Vagina (tissue), 2 donors: Measurements from ENCODE around the gene RGS10. TPM values are rescaled to one million over a fixed set of nuclear protein-coding genes. Genes with fewer than 3 reads are reported as not detected.

Experiments
- DNase-seq, 2 donors: peaks; one replicate each; pipeline ENCODE4 v3.0.0-alpha.2; 2017; ENCODE audit errors: extremely low spot score in 2 of 2
- H3K27ac ChIP-seq: fragments of 200-600 bp; sonication (generic); one replicate; pipeline ENCODE4 v1.5.1; 2019
- H3K27me3 ChIP-seq: fragments of 200-600 bp; sonication (generic); one replicate; pipeline ENCODE4 v1.5.1; 2019
- H3K36me3 ChIP-seq, 2 donors: fragments of 200-600 bp; sonication (generic); one replicate each; pipeline ENCODE4 v1.5.1; 2017 to 2019
- H3K4me1 ChIP-seq: fragments of 200-600 bp; sonication (generic); one replicate; pipeline ENCODE4 v1.5.1; 2019
- H3K4me3 ChIP-seq, 2 donors: fragments of 200-600 bp; sonication (generic); 1 replicate in 1 of 2; 2 replicates in 1 of 2; pipeline ENCODE4 v1.5.1; 2016 to 2019
- H3K9me3 ChIP-seq: fragments of 200-600 bp; sonication (generic); one replicate; pipeline ENCODE4 v1.5.1; 2019
- POLR2A ChIP-seq, 2 donors: fragments of 450-650 bp; IDR thresholded peaks; one replicate each; pipeline ENCODE4 v1.6.1; 2017; ENCODE audit warnings: antibody characterized with exemption in 2 of 2, mild to moderate bottlenecking in 2 of 2, moderate library complexity in 2 of 2
- POLR2AphosphoS5 ChIP-seq, 2 donors: sonication (generic); formaldehyde crosslinking; IDR thresholded peaks; one replicate each; pipeline ENCODE4 v1.9.0; 2017; ENCODE audit warnings: antibody characterized with exemption in 2 of 2, mild to moderate bottlenecking in 2 of 2, low read depth in 1 of 2; ENCODE audit not compliant: insufficient read depth in 1 of 2
- intact Hi-C: fragments of 100-400 bp; cut with DNase I; formaldehyde crosslinking; loops from one replicate; pipeline ENCODE4 v1.15.1; 2023
- total RNA-seq: library from RNA; depleted of rRNA; stranded (reverse); fragments of >200 nt; gene quantifications from one replicate; pipeline ENCODE4 v1.2.3, GENCODE V29; 2016
- TF ChIP-seq, protein P1 (sequence below), 3 experiments: fragments of 450-650 bp in 2 of 3; fragments of 200-600 bp in 1 of 3; sonication (generic) in 1 of 3; IDR thresholded peaks; one replicate each; pipeline ENCODE4 v1.5.1; 2017 to 2019; ENCODE audit warnings: antibody characterized with exemption in 3 of 3, mild to moderate bottlenecking in 2 of 3, moderate library complexity in 2 of 3

The RGS10 gene, protein sequence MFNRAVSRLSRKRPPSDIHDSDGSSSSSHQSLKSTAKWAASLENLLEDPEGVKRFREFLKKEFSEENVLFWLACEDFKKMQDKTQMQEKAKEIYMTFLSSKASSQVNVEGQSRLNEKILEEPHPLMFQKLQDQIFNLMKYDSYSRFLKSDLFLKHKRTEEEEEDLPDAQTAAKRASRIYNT
- 63.6 TPM for total RNA-seq

DNA sequence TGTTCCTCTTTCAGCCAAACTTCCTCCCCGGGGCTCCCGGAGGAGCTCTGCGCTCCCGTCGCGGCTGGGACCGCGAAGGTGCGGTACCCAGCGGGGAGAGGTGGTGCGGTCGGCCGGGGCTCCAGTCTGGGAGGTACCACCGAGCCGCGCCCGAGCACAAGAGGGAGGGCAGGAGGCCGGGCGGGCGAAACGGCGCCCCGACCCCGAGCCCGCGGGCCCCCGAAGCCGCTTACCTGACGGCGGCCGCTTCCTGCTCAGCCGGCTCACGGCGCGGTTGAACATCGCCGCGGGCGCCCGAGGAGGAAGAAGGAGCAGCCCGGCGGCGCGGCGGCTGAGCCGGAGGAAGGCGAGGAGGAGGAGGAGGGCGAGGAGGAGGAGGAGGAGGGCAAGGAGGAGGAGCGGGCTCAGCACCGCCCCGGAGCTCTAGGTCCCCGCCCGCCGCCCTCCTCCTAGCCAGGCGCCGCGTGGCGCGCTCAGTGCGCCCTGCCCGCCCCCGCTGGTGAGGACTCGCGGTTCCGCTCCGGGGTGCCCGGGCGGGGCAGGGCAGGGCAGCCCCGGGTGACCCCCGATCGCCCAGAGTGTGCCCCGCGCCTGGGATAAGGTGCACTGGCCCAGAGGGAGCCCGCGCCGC lies at the start of gene RGS10:
RGS10 (minus strand) TSS at position 363 of the 631 bp plus-strand sequence; CDS start at position 282, 81 bp downstream.
- Histone ChIP-seq H3K36me3 (no peaks in the 10 kb centered on the region), H3K27me3 (no peaks in the 10 kb centered on the region), H3K27ac (peak within 1 kb of the TSS; percentile 87), H3K9me3 (no peaks in the 10 kb centered on the region), H3K4me1 (peaks cover 49% of the 10 kb centered on the region), H3K4me3 (peak within 1 kb of the TSS; percentile 77 to 79)
- TF ChIP-seq, protein P1, sequence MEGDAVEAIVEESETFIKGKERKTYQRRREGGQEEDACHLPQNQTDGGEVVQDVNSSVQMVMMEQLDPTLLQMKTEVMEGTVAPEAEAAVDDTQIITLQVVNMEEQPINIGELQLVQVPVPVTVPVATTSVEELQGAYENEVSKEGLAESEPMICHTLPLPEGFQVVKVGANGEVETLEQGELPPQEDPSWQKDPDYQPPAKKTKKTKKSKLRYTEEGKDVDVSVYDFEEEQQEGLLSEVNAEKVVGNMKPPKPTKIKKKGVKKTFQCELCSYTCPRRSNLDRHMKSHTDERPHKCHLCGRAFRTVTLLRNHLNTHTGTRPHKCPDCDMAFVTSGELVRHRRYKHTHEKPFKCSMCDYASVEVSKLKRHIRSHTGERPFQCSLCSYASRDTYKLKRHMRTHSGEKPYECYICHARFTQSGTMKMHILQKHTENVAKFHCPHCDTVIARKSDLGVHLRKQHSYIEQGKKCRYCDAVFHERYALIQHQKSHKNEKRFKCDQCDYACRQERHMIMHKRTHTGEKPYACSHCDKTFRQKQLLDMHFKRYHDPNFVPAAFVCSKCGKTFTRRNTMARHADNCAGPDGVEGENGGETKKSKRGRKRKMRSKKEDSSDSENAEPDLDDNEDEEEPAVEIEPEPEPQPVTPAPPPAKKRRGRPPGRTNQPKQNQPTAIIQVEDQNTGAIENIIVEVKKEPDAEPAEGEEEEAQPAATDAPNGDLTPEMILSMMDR (IDR thresholded peaks at IDR 0.05) = no peak
- peak in 1 of 2 donors; percentile 79 for TF ChIP-seq POLR2AphosphoS5 (IDR thresholded peaks at IDR 0.05; ENCODE audit: insufficient read depth in 1 of 2, low read depth in 1 of 2)
- TF ChIP-seq POLR2A (IDR thresholded peaks at IDR 0.05) = peak in 1 of 2 donors; percentile 84
- intact Hi-C loops = no loop called here
- DNase-seq = no peak

GRCh38 chr10:119588071-119588470 lies 45.6 kb upstream of the RGS10 start:
- peaks cover 23% of the 10 kb centered on the region for H3K4me1 ChIP-seq
- no peak overlapping the region for H3K27ac ChIP-seq
- intact Hi-C loops = no loop called here
- DNase-seq = no peak
- H3K4me3 ChIP-seq = no peak overlapping the region
- no peaks in the 10 kb centered on the region for H3K9me3 ChIP-seq
- TF ChIP-seq POLR2A (IDR thresholded peaks at IDR 0.05) (no peak), POLR2AphosphoS5 (IDR thresholded peaks at IDR 0.05; ENCODE audit: insufficient read depth in 1 of 2, low read depth in 1 of 2) (no peak)
- TF ChIP-seq, protein P1 (IDR thresholded peaks at IDR 0.05) = no peak
- peaks cover 0 to 33% of the 10 kb centered on the region in 2 donors for H3K36me3 ChIP-seq
- no peaks in the 10 kb centered on the region for H3K27me3 ChIP-seq

- Histone ChIP-seq H3K27me3 (no peaks in the 10 kb centered on the region), H3K27ac (no peak overlapping the region), H3K4me3 (no peak overlapping the region), H3K4me1 (no peaks in the 10 kb centered on the region), H3K9me3 (no peaks in the 10 kb centered on the region), H3K36me3 (peaks cover 6 to 58% of the 10 kb centered on the region in 2 donors)
- no peak for DNase-seq
- intact Hi-C loops = no loop called here
- TF ChIP-seq, protein P1 (IDR thresholded peaks at IDR 0.05) = no peak
- no peak for TF ChIP-seq POLR2A (IDR thresholded peaks at IDR 0.05)
Measured at GRCh38 chr10:119578355-119578754, 35.8 kb upstream of the RGS10 start.

DNA sequence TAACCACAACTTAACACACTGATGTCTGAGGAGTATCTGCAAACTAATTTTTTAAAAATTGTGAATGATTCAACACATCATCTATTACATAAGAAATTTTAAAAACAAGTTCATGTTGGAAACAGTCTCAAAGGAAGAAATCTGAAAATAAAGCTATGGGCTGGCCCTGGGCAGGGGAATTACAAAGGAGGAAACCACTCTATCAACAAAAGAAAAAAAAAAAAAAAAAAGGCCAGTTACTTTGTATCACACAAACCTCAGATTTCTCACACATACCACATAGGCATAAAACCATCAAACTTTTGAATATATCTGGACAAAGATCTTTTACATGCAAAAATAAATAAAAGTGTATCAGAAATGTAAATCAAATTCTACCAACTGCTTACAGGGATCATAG lies 33.5 kb upstream of the RGS10 start:
- TF ChIP-seq POLR2AphosphoS5 (IDR thresholded peaks at IDR 0.05; ENCODE audit: insufficient read depth in 1 of 2, low read depth in 1 of 2) (no peak), POLR2A (IDR thresholded peaks at IDR 0.05) (no peak)
- TF ChIP-seq, protein P1 (IDR thresholded peaks at IDR 0.05) = no peak
- H3K4me1 ChIP-seq = no peaks in the 10 kb centered on the region
- no peaks in the 10 kb centered on the region for H3K9me3 ChIP-seq
- peaks cover 6 to 60% of the 10 kb centered on the region in 2 donors for H3K36me3 ChIP-seq
- intact Hi-C loops = no loop called here
- no peak overlapping the region for H3K4me3 ChIP-seq
- no peak overlapping the region for H3K27ac ChIP-seq
- no peaks in the 10 kb centered on the region for H3K27me3 ChIP-seq
- no peak for DNase-seq

GRCh38 chr10:119575506-119575905 lies 33.0 kb upstream of the RGS10 start:
- TF ChIP-seq POLR2AphosphoS5 (IDR thresholded peaks at IDR 0.05; ENCODE audit: insufficient read depth in 1 of 2, low read depth in 1 of 2) (no peak), POLR2A (IDR thresholded peaks at IDR 0.05) (no peak)
- TF ChIP-seq, protein P1 (IDR thresholded peaks at IDR 0.05) = no peak
- Histone ChIP-seq H3K36me3 (peaks cover 6 to 60% of the 10 kb centered on the region in 2 donors), H3K27me3 (no peaks in the 10 kb centered on the region), H3K4me3 (no peak overlapping the region), H3K27ac (no peak overlapping the region), H3K9me3 (no peaks in the 10 kb centered on the region), H3K4me1 (no peaks in the 10 kb centered on the region)
- intact Hi-C loops = no loop called here
- DNase-seq = no peak
